A204.1 (cell line): ENCODE results near the gene C1QTNF12.
"Not testable (repeated sequence)": the region's sequence is repeated elsewhere in the genome, so short reads cannot be mapped to it uniquely, and the experiment has no call there.

Experiments
- FAIRE-seq: peaks from 2 replicates; lab custom pipeline; 2012; peaks lifted over from hg19 to GRCh38; lab: Jason Lieb, UNC

Gene C1QTNF12

DNA sequence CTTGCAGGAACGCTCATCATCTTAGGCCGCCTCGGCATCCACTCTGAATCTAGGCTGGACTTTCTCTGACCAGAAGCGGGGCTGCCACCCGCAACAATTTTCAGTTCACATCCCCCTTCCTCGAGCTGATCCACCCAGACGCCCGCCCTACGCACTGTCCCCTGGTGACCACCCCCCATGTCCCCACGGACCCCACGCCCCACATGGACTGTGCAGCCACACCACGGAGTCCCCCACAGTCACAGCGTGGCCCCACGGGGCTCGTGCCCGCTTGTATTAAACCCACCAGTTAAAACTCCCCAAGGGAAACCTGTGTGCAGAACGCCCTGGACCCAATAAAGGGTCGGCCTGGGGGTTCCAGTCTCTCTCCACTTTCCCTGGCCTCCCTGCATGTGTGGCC is 13.0 kb upstream of the C1QTNF12 start:
- no peak for FAIRE-seq

DNA sequence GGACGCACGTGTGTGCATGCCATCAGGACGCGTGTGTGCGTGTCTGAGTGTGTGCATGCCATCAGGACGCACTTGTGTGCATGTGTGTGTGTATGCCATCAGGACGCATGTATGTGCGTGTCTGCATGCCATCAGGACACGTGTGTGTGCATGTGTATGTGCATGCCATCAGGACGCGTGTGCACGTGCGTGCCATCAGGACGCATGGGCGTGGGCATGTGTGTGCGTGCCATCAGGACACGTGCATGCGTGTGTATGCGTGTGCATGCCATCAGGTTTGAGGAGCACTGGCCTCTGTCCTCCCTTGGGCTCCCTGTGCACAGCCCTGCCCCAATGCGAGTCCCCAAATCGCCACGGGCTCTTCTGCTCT is 12.6 kb upstream of the C1QTNF12 start:
- no peak for FAIRE-seq

DNA sequence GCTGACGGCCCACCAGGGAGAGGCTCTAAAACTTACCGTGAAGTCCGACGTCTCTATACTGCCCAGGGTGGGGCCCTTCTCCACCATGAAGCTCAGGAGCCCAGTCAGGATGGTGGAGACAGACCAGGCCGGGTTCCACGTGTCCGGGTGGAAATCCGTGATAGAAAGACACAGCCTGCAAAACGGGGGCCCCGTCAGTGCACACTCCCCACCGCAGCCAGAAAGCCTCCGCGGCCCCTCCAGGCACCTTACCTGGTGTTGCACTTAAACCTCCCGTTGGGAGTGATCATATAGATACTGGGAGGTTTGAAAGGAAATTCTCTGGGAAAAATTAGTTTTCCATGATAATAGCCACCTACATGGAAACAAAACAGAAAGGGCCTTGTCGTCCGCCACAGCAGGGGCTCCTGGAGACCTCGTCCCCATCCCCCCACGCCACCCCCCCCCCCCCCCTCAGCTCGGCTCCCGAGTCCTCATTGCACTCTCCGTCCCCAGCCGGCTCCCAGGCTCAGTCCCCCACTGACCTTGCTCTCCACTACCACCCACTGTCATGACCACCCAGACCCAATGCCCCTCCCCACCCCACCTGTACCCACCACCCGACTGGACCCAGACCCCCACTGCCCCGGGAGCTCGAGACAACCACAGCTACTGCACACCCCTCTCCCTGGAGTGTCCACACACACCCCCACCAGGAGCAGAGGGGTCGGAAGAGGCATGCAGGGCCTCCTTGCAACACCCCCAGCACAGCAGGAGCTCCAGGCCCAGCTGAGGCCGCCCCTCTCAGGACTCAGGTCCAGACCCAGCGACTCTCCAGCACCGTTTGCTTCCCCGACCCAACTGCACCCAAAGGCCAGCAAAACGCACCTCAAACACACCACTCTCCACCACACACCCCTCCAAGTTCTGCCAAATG is 10.7 kb upstream of the C1QTNF12 start:
- no peak for FAIRE-seq

DNA sequence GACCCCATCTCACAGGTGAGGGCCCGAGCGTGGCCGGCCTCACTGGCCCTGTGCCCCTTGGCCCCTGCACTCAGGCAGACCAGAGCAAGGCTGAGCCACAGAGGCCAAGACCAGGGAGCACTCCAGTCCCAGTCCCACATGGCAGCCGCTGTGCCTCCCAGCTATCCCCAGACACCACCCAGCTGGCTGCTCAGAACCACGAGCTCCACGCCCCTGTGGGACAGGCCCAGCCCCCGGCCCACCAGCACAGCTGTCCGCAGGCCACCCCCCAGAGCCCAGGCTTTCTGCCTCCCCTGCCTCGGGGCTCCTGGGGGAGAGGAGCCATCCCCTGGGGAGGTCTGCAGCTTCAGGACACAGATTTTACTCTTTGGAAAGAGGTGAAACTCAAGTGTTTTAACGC is 9.1 kb upstream of the C1QTNF12 start:
- no peak for FAIRE-seq

DNA sequence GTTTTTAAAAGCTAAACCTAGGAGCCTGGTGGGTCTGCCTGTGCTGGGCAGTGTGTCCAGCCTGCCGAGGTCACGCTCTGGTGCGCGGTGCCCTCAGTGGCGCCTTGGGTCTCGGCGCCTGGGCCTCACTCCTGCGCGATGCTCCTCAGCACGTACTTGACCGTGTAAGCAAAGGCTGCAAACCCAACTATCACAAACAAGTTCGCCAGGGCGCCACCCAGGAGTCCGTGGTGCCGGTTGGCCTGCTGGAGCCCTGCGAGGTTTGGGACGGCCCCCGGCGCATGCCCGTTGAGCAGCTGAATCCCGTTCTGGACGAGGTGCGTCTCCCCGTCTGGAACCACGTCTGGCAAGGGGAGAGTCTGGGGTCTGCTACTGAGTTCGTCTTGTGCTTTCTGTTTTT is 8.6 kb upstream of the C1QTNF12 start:
- FAIRE-seq = no peak

DNA sequence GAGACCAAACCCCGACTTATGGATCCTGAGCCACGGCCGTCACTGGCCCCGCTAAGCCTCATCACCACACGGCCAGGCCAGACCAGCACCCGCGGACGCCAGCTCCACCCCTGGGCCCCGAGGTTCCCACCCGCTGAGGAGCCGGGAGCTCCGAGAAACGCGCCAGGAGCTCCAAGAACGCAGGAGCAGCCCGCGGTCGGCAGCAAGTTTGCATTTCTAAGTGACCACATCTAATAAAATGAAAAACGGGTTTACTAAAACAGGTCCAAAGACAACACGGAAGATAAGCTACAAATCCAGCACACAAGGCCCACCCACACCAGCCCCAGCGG is 8.1 kb upstream of the C1QTNF12 start:
- no peak for FAIRE-seq

DNA sequence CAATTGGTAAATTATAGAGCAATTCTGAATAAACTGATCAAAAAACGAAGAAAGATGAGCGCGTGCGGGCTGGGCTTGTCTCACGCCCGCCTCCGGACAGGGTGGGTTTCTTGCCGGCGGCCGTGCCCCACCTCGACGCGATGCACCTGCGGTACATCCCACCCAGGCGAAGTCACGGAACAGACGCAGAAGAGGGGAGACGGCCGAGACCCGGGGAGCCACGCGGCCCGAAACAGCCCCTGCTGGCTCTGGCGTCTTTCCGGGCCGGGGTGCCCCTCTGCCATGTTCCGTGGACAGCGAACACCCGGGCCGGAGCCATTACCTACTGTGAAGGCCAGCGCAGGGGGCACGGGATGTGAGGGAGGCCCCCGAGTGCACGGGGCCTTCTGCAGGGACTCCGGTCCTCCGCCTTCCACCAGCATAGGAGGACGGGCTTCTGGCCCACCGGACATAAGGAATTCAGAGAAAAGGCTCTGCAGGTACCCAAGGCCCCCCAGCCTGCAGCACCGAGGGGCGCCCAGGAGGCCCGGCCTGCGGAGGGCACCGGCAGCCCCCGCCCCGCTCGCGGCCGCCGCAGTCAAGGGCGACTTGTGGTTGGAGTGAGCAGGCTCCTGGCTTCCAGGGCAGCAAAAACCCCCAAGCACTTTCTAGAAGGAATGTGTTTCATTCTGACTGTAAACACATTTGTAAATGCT is 7.6 kb upstream of the C1QTNF12 start:
- no peak for FAIRE-seq

DNA sequence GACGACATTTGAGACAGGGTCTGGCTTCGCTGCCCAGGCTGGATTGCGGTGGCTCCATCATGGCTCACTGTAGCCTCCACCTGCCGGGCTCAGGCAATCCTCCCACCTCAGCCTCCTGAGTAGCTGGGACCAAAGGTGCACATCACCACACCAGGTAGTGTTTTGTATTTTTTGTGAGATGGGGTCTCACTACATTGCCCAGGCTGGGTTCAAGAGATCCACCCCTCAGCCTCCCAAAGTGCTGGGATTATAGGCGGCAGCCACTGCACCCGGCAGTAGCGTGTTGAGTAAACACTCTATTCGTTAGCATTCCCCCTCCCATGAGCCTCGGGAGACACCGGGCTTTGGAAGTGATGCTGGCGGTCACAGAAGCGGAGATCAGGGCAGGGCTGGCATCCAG is 6.8 kb upstream of the C1QTNF12 start:
- no peak for FAIRE-seq

DNA sequence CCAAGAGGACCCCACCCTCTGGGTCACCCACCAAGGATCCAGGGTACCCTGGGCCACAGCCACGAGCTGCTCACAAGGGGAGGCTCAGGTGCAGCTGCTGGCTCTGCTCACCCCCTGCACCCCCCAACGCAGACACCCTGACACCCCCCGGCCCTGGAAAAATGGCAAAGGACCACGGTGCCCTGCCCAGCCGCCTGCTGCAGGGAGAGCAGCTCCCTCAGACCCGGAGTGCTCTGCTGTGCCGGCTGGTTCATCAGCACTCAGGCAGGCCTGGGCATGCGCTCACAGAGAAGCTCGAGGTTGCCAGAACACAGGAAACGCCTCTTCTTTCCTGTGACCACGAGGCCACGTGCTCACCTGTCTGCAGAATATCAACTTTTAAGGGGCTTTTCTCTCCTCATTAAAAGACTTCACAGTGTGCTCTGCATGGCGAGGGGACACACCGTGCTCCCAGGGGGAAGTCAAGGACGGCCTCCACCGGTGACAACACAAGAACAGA is 4.3 kb upstream of the C1QTNF12 start:
- no peak for FAIRE-seq

DNA sequence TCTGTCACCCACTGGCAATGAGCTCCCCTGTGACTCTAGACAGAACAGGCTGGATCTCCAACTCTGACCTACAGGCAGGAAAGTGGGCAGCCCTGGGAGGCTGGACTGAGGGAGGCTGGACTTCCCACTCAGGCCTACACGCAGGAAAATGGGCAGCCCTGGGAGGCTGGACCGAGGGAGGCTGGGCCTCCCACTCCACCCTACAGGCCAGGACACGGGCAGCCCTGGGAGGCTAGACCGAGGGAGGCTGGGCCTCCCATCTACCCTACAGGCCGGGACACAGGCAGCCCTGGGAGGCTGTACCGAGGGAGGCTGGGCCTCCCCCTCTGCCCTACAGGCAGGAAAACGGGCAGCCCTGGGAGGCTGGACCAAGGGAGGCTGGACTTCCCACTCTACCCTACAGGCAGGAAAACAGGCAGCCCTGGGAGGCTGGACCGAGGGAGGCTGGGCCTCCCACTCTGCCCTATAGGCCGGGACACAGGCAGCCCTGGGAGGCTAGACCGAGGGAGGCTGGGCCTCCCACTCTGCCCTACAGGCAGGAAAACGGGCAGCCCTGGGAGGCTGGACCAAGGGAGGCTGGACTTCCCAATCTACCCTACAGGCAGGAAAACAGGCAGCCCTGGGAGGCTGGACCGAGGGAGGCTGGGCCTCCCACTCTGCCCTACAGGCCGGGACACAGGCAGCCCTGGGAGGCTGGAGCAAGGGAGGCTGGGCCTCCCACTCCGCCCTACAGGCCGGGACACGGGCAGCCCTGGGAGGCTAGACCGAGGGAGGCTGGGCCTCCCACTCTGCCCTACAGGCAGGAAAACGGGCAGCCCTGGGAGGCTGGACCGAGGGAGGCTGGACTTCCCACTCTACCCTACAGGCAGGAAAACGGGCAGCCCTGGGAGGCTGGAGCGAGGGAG is 1.7 kb upstream of the C1QTNF12 start:
- not testable (repeated sequence) for FAIRE-seq

DNA sequence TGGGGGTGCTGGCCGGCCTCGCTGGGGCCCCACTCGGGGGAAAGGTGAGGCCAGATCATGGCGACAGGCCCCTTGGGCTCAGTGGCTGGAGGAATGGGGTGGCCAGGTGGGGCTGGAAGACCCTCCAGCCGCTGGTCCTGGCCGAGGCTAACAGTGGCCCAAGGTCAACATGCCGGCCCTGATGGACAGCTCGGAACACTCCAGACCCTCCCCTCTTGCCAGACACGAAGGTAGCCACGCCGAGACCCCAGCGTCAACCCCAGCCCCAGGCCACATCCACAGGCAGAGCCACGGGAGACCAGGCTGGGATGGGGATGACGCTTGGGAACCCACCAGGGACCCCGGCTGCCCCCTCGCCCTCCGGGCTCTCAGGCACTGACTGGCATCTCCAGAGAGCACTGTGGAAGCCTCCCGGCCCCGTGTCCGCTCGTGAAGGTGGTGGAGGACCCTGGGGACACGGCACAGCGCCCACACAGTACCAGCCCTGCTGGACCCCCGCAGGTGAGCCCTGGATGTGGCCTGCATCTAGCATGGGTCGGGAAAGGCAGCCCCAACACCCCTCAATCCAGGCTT is 905 bp upstream of the C1QTNF12 start:
- FAIRE-seq = no peak

DNA sequence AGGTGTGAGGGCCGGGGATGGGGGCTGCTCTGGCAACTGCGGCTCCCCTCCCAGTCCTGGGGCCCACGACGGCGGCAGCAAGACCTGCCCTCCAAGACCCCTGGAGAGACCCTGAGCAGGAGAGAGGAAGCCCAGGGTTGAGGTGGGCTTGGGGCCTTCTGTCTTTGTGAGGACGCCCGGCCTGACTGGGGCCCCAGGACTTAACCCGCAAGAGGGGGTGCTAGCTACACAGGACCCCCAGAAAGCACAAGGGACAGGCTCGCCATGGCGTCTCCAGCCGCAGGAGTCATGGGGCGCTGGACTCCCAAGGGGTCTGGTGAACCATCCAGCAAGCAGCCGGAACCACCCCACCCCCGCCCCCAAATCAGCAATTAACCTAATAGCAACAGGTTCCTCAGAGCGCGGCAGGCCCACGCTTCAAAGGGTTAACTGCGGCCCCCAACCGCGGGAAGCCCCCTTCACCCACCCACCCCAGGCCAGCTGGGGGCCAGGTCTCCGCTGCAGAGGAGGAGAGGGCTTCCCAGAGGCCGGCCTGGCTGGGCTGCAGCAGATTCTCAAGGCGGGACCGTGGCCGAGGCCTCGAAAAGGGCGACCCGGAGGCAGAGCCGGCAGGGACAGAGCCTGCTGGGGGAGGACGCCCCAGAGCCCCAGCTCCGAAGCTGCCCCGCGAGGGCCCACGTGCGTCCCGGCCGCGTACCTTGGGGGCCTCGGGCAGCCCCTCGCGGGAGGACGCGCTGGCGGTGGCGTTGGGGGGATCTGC is 525 bp downstream of the C1QTNF12 start:
- no peak for FAIRE-seq

DNA sequence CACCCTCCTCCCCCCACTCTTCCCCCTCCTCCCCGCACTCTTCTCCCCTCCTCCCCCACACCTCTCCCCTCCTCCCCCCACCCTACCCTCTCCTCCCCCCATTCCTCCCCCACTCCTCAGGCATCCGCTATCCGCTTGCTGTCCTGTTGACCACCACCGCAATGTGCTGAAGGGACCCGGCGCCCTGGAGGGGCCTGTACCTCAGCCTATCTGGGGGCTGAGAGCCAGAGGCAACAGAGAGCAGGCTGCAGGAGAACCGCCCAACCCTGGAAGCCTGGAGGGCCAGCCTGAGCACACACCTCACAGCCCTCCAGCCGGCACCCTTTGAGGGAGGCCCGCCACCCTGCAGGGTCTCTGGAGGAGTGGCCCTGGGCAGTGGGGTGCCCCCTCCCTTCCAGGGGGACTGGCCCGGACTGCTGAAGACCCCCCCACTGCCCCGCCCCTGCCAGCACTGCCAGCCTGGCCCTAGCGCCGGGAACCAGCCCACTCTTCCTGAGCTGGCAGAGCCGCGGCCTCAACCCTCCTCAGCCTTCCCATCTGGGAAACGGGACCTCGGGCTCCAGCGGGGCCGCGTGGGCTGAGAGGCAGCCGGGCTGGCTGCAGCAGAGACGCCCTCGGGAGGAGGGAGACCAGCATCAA is 1.2 kb downstream of the C1QTNF12 start:
- FAIRE-seq = no peak

DNA sequence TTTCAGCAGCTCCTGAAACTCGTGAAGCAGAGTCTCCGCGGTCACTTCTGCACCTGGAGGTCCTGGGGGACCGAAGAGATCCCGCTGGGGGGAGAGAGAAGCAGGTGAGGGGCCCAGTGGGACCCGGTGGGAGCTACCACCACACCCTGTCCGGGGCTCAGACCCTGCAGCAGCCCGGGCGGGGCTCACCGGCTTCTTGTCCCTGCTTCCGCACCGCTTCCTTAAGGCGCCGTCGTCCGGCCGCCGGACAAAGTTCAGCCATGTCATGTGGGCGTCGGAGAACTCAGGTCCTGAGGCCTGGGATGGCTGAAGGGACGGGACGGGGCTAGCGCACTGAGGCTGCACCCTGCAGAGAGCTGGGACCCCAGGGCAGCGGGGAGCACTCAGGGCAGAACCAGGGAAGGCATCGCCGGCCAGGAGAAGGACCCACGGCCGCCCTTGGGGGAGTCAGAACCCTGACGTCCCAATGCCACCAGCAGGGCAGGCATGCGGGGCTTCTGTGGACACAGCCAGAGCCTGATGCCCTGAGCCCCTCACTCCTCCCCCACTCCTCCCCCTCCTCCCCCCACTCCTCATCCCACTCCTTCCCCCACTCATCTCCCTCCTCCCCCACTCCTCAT is 2.2 kb downstream of the C1QTNF12 start:
- no peak for FAIRE-seq

DNA sequence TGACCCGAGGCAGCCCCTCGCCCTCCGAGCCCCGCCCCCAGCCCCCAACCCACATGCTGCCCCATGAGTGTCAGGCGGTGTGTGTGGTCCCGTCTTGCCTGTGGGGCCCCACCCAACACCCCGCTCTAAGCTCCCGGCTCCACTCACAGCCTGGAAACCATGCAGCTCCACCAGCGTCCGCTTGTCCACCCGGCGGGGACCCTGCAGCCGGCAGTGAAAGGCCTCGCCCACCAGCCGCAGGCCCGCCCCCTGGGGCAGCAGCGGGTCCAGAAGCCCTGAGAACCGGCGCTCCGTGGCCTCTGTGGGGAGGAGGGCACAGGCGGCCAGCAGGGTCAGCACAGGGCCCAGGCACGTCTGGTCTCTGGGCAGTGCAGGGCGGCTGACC is 2.7 kb downstream of the C1QTNF12 start:
- FAIRE-seq = no peak

DNA sequence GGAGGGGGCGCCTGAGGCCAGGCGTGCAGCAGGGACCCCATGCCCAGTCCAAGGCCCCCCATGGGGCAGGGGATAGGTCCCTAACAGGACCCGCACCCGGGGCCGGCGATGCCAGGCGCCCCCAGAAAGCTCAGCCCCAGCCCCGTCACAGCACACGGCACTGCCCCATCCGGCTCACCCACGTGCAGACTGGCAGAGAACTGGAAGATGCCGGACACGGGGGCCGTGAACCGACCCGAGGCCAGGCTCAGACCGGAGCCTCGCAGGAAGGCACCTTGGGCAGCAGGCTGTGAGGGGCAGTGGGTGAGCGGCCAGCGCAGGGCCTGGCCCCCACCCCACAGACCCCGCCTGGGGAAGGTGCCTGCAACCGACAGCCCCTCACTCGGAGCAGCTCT is 3.3 kb downstream of the C1QTNF12 start:
- FAIRE-seq = no peak

DNA sequence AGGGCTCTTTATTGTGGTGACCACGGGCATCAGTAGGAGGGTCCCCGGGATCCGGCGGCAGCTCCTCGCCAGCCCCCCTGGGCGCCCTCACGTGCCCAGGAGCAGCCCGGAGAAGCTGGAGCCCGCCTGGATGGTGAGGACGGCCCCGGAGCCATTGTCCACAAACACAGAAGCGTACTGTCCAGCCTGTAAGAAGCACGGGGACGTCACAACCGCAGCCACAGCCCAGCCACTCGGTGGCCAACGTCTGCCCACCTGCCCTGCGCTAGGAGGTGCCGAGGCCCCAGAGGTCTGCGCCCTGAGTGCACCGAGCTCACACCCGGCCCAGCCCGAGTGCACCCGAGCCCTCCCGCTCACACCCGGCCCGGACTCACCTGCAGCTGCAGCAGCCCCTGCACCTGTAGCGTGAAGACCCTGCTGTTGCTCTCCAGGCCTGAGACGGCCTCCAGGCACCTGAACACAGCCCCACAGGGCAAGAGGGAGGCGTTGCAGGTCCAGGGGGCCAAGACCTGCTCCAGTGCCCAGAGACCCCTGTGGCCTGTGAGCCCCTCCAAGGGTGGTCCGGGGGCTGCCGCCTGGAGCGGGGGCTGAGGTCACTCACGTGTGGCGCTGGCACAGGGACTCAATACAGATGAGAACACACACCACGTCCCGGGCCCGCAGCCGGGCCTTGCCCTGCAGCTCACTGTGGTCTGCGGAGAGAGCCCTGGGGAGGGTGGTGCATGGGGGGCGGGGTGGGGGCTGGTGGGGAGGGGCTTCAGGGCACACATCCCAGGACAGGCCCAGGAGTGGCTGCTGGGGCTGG is 3.9 kb downstream of the C1QTNF12 start:
- no peak for FAIRE-seq

DNA sequence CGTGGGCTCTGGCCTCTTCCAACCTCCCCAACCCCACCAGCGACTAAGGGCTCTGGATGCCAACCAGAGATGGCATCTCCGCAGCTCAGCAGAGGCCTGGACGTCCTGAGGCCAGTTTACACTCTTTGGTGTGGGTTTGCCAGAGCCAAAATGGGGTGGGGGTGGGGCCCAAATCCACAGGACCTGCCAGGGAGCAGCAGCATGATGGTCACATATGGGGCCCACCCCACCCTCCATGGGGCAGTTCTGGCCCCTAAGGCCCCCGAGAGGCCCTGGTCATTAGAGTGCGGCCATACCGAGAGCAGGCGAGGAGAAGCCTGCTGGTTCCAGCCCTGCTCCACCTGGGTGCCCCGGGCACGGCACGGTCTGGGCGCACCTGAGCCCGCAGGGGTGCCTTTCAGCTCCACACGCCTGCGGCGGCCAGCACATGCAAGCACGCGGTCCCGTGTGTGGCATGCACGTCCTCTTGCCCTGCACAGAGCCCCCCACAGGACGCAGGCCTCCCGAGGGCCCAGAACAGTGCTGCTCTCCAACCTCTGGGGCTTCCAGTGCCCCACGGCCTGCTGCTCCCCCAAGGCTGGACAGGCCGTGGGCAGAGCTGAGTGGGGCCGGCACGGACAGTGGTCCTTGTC is 4.8 kb downstream of the C1QTNF12 start:
- FAIRE-seq = no peak
